K562 (cell line): ENCODE measurements around the gene RFESD. TPM values are rescaled to one million over a fixed set of nuclear protein-coding genes. Genes with fewer than 3 reads are reported as not detected.
A peak's percentile ranks its signal among the peaks of the same experiment; 100 is the strongest.

Experiments used
- ATAC-seq: fragments of 200-7000 bp; cut with Tn5 transposase; 3 replicates; pipeline ENCODE4 v1.9.1; 2020; ENCODE audit warnings: moderate library complexity
- BruUV-seq: library from RNA; stranded (reverse); fragments of 400-500 nt; replicated peaks from 2 replicates; lab custom pipeline; 2021; lab: Mats Ljungman, UMichigan
- CTCF ChIA-PET: fragments of 300-600 bp; formaldehyde crosslinking; extraction: SDS; loops from one replicate; lab custom pipeline; 2021; ENCODE audit warnings: low intra/inter-chr PET ratio; lab: Yijun Ruan, JAX
- POLR2A ChIA-PET: fragments of 300-600, 350-650 bp; sonication (Branson Sonifier 250); formaldehyde crosslinking; extraction: SDS; loops from one replicate; lab custom pipeline; 2021; ENCODE audit warnings: antibody characterized with exemption, inconsistent platforms; lab: Yijun Ruan, JAX
- DNase-seq, 4 experiments: peaks; one replicate each; pipeline versions ENCODE4 v3.0.0 to v3.0.0-alpha.2; 2011 to 2018; ENCODE audit warnings: low spot score in 3 of 4, mixed read lengths in 3 of 4; ENCODE audit errors: extremely low read depth in 1 of 4
- FAIRE-seq: peaks from 2 replicates; lab custom pipeline; 2011; peaks lifted over from hg19 to GRCh38; lab: Jason Lieb, UNC
- H2AFZ ChIP-seq: 2 replicates; pipeline ENCODE4 v1.6.0; 2011; ENCODE audit warnings: low read depth, low read length, control low read depth, inconsistent platforms
- H3K27ac ChIP-seq: fragments of 200-600 bp; 3 replicates; pipeline ENCODE4 v1.8.0; 2011; ENCODE audit warnings: low read depth, mild to moderate bottlenecking, control low read depth, inconsistent platforms, low read length, moderate library complexity, mixed read lengths; ENCODE audit errors: extremely low read depth
- H3K27me3 ChIP-seq, 2 experiments: fragments of 300-600 bp in 1 of 2; 2 replicates in 1 of 2; 3 replicates in 1 of 2; pipeline versions ENCODE4 v1.6.0 to v1.8.0; 2011; ENCODE audit warnings: inconsistent platforms in 2 of 2, low read length in 2 of 2, mild to moderate bottlenecking in 1 of 2, mixed read lengths in 1 of 2, moderate library complexity in 1 of 2; ENCODE audit not compliant: control insufficient read depth in 2 of 2, insufficient read depth in 2 of 2
- H3K36me3 ChIP-seq: fragments of 300-600 bp; 3 replicates; pipeline ENCODE4 v1.8.0; 2011; ENCODE audit warnings: mild to moderate bottlenecking, low read length, inconsistent platforms; ENCODE audit not compliant: control insufficient read depth, insufficient read depth
- H3K4me1 ChIP-seq, 2 experiments: fragments of 200-600 bp in 1 of 2; replicated peaks in 1 of 2; 2 replicates in 1 of 2; 3 replicates in 1 of 2; pipeline versions ENCODE4 v1.5.1 to v1.8.0; 2011; ENCODE audit warnings: inconsistent platforms in 2 of 2, low read length in 2 of 2, mild to moderate bottlenecking in 1 of 2, mixed read lengths in 1 of 2, moderate library complexity in 1 of 2; ENCODE audit not compliant: control insufficient read depth in 2 of 2, insufficient read depth in 2 of 2
- H3K4me2 ChIP-seq: 2 replicates; pipeline ENCODE4 v1.6.1; 2011; ENCODE audit warnings: low read length, control low read depth, inconsistent platforms, mixed read lengths; ENCODE audit not compliant: insufficient read depth
- H3K4me3 ChIP-seq: fragments of 200-600 bp; sonication (generic), shearing (Covaris generic); 2 replicates; pipeline ENCODE4 v1.5.1; 2016; ENCODE audit warnings: control low read depth, inconsistent platforms
- H3K79me2 ChIP-seq: fragments of 200-600 bp; 3 replicates; pipeline ENCODE4 v1.8.0; 2011; ENCODE audit warnings: low read length, inconsistent platforms; ENCODE audit not compliant: control insufficient read depth, insufficient read depth
- H3K9ac ChIP-seq, 2 experiments: 2 replicates each; pipeline versions ENCODE4 v1.6.0 to v1.6.1; 2011; ENCODE audit warnings: low read depth in 2 of 2, low read length in 2 of 2, control low read depth in 1 of 2, inconsistent platforms in 1 of 2, mild to moderate bottlenecking in 1 of 2, mixed read lengths in 1 of 2; ENCODE audit not compliant: insufficient read depth in 1 of 2
- H3K9me1 ChIP-seq: one replicate; pipeline ENCODE4 v1.6.0; 2011; ENCODE audit warnings: inconsistent platforms, mild to moderate bottlenecking, low read length, moderate library complexity; ENCODE audit not compliant: control insufficient read depth, insufficient read depth
- H3K9me3 ChIP-seq: replicated peaks from 2 replicates; pipeline ENCODE4 v1.5.1; 2011; ENCODE audit warnings: low read depth, low read length, inconsistent platforms; ENCODE audit not compliant: control insufficient read depth, insufficient read depth
- H4K20me1 ChIP-seq: replicated peaks from 2 replicates; pipeline ENCODE4 v1.6.1; 2011; ENCODE audit warnings: low read length, inconsistent platforms, mixed read lengths; ENCODE audit not compliant: control insufficient read depth, insufficient read depth
- ARID1B ChIP-seq: fragments of 450-650 bp; IDR thresholded peaks from 2 replicates; pipeline ENCODE4 v1.6.1; 2016; ENCODE audit warnings: antibody characterized with exemption, mild to moderate bottlenecking, inconsistent platforms
- ARID2 ChIP-seq: fragments of 450-650 bp; IDR thresholded peaks from 2 replicates; pipeline ENCODE4 v1.6.1; 2017; ENCODE audit warnings: antibody characterized with exemption, mild to moderate bottlenecking
- ATF7 ChIP-seq: fragments of 450-650 bp; IDR thresholded peaks from 2 replicates; pipeline ENCODE4 v1.7.1; 2014; ENCODE audit warnings: mild to moderate bottlenecking, moderate library complexity
- BMI1 ChIP-seq: fragments of 150-350 bp; IDR thresholded peaks from 2 replicates; pipeline ENCODE4 v1.6.1; 2014; ENCODE audit warnings: low read length
- NCOA2 ChIP-seq, 2 experiments: fragments of 450-650 bp; IDR thresholded peaks; 2 replicates each; pipeline ENCODE4 v1.6.1; 2018; ENCODE audit warnings: mild to moderate bottlenecking in 2 of 2, moderate library complexity in 1 of 2; ENCODE audit not compliant: partially characterized antibody in 2 of 2
- in situ Hi-C: fragments of 300-500 bp; cut with MboI; formaldehyde crosslinking; loops from 4 replicates; pipeline ENCODE4 v1.15.0; 2018; ENCODE audit warnings: inconsistent platforms, mixed read lengths
- intact Hi-C: fragments of 100-400 bp; cut with micrococcal nuclease; formaldehyde crosslinking; loops from 2 replicates; pipeline ENCODE4 v1.14.2; 2022
- polyA plus RNA-seq, 8 experiments: library from polyadenylated mRNA; depleted of rRNA in 4 of 8; stranded (reverse) in 5 of 8; unstranded in 3 of 8; fragments of >200 nt; fragmentation: Nextera tagmentation in 2 of 8; fragmentation: Illumina TruSeq in 1 of 8; extraction: Ambion mirVana in 2 of 8; extraction: Trizol in 1 of 8; gene quantifications; 2 replicates each; pipeline versions ENCODE4 v1.2.1 to v1.2.3, GENCODE V29; 2011 to 2014; ENCODE audit warnings: inconsistent platforms in 1 of 8, missing spikeins in 1 of 8
- total RNA-seq, 7 experiments: library from RNA; depleted of rRNA in 6 of 7; stranded (reverse); fragments of >200 nt in 6 of 7; fragmentation: Illumina TruSeq in 2 of 7; extraction: Trizol in 2 of 7; gene quantifications; 2 replicates each; pipeline versions ENCODE4 v1.2.1 to v1.2.3, GENCODE V29; 2011 to 2021; ENCODE audit warnings: low replicate concordance in 1 of 7
- TF ChIP-seq, protein P1 (sequence below): fragments of 450-650 bp; conservative IDR thresholded peaks from 2 replicates; pipeline ENCODE4 v1.6.1; 2016; ENCODE audit warnings: missing genetic modification characterization, low read depth, mild to moderate bottlenecking, control low read depth, missing compliant biosample characterization
- TF ChIP-seq, protein P2 (sequence below), 2 experiments: fragments of 450-650 bp; IDR thresholded peaks; 2 replicates each; pipeline ENCODE4 v1.6.1; 2016

RFESD gene
- total and polyA plus RNA-seq, 9 of the 15 experiments (the other 6 are each of a cell fraction or from before 2014, with no cell fraction given): 62.3 to 600 (median 140) TPM

DNA sequence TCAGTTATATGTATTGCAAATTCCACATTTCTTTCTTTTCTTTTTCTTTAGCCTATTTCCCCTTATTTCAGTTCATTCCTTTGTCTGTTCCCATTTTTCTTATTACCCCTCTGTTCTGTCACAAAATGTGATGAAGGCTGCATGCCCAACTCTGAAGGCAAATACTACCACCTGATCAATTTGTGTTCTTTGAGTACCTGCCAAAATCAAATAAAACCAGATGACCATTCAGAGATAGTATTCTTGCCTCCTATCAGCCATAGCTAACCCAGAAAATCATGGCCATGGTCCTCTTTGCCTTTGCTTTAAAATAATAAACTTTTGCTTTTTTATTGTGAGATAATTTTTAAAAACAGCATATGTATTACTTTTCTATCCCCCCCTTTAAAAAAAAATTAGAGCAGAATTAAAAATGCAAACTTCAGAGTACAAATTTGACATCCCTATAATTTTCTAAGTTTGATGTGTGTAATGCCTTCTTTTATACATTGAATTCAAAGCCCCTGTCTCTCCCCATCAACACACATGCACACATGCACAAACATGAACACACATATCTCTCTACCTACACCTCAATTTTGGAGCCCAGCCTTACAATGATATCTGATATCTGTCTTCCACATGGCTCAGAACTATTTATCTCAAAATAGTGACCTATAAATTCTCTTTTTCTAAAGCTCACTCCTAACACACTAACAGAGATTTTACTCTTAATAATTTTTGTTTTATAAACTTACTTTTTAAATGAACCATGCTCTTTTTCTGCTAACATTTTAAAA is 3.5 kb downstream of the RFESD start:
- ATAC-seq (no peak), DNase-seq (peak in 1 of 4 experiments; percentile 45), FAIRE-seq (no peak)
- ChIA-PET CTCF (no interaction called here), POLR2A (interaction anchor here (0.9 to 2.0 kb wide), 3 partner anchors 14 to 85 kb away, joined by 3 to 4 read pairs (median 4); no protein-coding TSS in a partner anchor)
- Histone ChIP-seq H3K9me3 (no peaks in the 10 kb centered on the region), H3K4me3 (peak overlapping the region; percentile 49), H3K27me3 (no peaks in the 10 kb centered on the region), H3K4me2 (peak overlapping the region; percentile 91), H3K9me1 (no peaks in the 10 kb centered on the region), H3K9ac (peak overlapping the region in 1 of 2 experiments; percentile 91; a peak in 3 of 4 replicates), H3K27ac (peak overlapping the region; percentile 95), H4K20me1 (no peaks in the 10 kb centered on the region), H3K79me2 (peaks cover 72% of the 10 kb centered on the region), H2AFZ (no peak overlapping the region), H3K4me1 (peaks cover 14 to 18% of the 10 kb centered on the region in 2 experiments; a peak in 4 of 5 replicates), H3K36me3 (peaks cover 44% of the 10 kb centered on the region)
- in situ Hi-C loops: loop anchor here (25.0 kb wide), 1 partner anchor 687 kb away; no protein-coding TSS in a partner anchor
- no TSS peak for BruUV-seq
- intact Hi-C loops: loop anchor here (5.0 to 10.0 kb wide), 2 partner anchors 62 to 685 kb away; no protein-coding TSS in a partner anchor
- TF ChIP-seq ATF7 (no peak), ARID1B (0 out of 2 replicates have a peak, but pooled peaks have one; percentile 15), ARID2 (0 out of 2 replicates have a peak, but pooled peaks have one; percentile 30), BMI1 (no peak), NCOA2 (IDR thresholded peaks at IDR 0.05; ENCODE audit: partially characterized antibody in 2 of 2) (no peak)
- TF ChIP-seq, protein P1, sequence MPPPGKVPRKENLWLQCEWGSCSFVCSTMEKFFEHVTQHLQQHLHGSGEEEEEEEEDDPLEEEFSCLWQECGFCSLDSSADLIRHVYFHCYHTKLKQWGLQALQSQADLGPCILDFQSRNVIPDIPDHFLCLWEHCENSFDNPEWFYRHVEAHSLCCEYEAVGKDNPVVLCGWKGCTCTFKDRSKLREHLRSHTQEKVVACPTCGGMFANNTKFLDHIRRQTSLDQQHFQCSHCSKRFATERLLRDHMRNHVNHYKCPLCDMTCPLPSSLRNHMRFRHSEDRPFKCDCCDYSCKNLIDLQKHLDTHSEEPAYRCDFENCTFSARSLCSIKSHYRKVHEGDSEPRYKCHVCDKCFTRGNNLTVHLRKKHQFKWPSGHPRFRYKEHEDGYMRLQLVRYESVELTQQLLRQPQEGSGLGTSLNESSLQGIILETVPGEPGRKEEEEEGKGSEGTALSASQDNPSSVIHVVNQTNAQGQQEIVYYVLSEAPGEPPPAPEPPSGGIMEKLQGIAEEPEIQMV (tag): no peak
- TF ChIP-seq, protein P2, sequence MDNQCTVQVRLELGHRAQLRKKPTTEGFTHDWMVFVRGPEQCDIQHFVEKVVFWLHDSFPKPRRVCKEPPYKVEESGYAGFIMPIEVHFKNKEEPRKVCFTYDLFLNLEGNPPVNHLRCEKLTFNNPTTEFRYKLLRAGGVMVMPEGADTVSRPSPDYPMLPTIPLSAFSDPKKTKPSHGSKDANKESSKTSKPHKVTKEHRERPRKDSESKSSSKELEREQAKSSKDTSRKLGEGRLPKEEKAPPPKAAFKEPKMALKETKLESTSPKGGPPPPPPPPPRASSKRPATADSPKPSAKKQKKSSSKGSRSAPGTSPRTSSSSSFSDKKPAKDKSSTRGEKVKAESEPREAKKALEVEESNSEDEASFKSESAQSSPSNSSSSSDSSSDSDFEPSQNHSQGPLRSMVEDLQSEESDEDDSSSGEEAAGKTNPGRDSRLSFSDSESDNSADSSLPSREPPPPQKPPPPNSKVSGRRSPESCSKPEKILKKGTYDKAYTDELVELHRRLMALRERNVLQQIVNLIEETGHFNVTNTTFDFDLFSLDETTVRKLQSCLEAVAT (IDR thresholded peaks at IDR 0.05): peak in 1 of 2 experiments; percentile 6; a peak in 1 of 4 replicates
